Anterior cingulate cortex (tissue), 58 donors: ENCODE measurements around the gene RBMY1A1.
"Not testable (repeated sequence)": the region's sequence is repeated elsewhere in the genome, so short reads cannot be mapped to it uniquely, and the experiment has no call there.

Experiments used
- DNase-seq, 58 donors: peaks; one replicate each; lab custom pipeline; 2025; lab: John Stamatoyannopoulos, UW

Gene RBMY1A1

GRCh38 chrY:21534579-21534978 lies at the start of gene RBMY1A1:
Gene RBMY1A1 (plus strand): TSS chrY:21534879. CDS start chrY:21536892, 2,013 bp downstream.
- not testable (repeated sequence) for DNase-seq

- not testable (repeated sequence) for DNase-seq
Observed at GRCh38 chrY:21511038-21511437, 23.6 kb upstream of the RBMY1A1 start, which contains the start of gene RBMY1B. Gene RBMY1B (plus strand): TSS chrY:21511338. CDS start chrY:21513351, 2,013 bp downstream.

GRCh38 chrY:21559316-21559984 lies 24.8 kb downstream of the RBMY1A1 start:
- not testable (repeated sequence) for DNase-seq

GRCh38 chrY:21585449-21585848 lies 50.8 kb downstream of the RBMY1A1 start:
- DNase-seq: no peak

DNA sequence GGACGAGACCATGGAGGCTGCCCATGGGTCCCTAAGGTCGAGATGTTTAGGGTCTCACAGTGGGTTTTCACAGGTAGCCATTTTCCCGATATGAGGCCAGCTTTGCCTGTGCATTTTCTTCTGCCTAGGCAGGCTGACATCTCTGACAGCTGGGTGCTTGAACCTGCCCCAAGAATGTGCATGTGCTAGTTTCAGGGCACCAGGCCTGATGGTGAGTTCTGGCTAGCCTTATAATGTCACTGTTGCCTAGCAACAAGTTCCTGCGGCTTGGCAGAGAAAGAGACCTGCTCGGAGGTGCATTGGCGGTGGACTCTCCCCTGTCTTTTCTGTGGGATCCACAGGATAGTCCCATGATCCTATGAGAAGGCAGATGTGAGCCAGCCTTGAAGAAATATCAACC lies 51.8 kb downstream of the RBMY1A1 start:
- DNase-seq: not testable (repeated sequence)

DNA sequence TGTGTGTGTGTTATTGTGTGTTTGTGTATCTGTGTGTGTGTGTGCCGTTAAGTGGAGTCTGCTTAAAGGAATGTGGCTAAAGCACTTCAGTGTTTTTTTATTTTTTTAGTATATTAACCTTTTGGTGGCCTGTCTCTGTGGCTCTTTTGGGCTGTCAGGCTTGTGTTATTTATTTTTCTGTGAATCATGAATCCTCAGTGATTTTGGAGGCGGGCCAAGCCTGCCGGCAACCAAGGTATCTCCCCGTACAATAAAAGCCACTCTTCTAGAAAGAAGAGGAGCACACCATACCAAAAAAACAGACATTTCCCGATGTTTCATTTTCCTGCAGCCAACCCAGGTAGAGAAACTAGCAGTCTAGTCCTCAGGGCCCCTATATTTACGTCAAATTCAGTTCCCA lies 57.4 kb downstream of the RBMY1A1 start:
- no peak for DNase-seq

DNA sequence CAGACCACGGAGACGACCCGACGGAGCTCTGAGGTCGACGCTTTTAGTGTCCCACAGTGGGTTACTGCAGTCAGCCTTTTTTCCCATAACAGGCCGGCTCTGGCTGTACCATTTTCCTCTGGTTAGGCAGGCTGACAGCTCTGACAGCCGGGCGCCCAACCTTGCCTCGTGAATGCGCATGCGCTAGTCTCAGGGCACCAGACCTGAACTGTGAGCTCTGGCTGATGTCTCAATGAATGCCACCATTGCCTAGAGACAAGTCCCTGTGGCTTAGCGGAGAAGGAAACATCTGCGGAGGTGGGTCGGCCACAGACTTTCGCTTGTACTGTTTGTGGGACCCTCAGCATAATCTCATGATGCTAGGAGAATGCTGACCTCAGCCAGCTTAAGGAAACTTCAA lies 61.6 kb downstream of the RBMY1A1 start:
- DNase-seq: not testable (repeated sequence)
